ENCODE measurements around the gene JTB. TPM values are rescaled to one million over a fixed set of nuclear protein-coding genes. Genes with fewer than 3 reads are reported as not detected.
"Not testable (repeated sequence)": the region's sequence is repeated elsewhere in the genome, so short reads cannot be mapped to it uniquely, and the experiment has no call there.

JTB gene
- total and polyA plus RNA-seq, 7 donors, result 87.6 to 266 (median 118) TPM

DNA sequence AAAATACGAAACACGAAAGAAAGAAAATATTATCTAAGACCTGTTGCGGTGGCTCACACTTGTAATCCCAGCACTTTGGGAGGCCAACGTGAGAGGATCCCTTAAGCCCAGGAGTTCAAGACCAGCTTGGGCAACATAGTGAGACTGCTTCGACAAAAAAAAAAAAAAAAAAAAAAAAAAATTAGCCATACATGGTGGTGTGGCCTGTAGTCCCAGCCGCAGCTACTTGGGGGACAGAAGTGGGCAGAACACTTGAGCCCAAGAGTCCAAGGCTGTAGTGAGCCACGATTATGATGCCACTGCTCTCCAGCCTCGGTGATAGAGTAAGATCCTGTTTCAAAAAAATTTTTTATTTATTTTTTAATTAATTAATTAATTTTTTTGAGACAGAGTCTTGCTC is 10.1 kb upstream of the JTB start:
- H3K27ac ChIP-seq, result peak overlapping the region; percentile 83
- DNase-seq (no peak), ATAC-seq (no peak)
- TF ChIP-seq, protein P1, sequence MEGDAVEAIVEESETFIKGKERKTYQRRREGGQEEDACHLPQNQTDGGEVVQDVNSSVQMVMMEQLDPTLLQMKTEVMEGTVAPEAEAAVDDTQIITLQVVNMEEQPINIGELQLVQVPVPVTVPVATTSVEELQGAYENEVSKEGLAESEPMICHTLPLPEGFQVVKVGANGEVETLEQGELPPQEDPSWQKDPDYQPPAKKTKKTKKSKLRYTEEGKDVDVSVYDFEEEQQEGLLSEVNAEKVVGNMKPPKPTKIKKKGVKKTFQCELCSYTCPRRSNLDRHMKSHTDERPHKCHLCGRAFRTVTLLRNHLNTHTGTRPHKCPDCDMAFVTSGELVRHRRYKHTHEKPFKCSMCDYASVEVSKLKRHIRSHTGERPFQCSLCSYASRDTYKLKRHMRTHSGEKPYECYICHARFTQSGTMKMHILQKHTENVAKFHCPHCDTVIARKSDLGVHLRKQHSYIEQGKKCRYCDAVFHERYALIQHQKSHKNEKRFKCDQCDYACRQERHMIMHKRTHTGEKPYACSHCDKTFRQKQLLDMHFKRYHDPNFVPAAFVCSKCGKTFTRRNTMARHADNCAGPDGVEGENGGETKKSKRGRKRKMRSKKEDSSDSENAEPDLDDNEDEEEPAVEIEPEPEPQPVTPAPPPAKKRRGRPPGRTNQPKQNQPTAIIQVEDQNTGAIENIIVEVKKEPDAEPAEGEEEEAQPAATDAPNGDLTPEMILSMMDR (IDR thresholded peaks at IDR 0.05), result no peak
- intact Hi-C loops (cut with DNase I), result loop anchor here (2.0 to 10.0 kb wide), 5 partner anchors 40 to 415 kb away; partner anchors contain the start of genes DENND4B (in 1 of the 2), ILF2 (in 1 of the 2) and NPR1 (in 1 of the 2)
- H3K36me3 ChIP-seq (ENCODE audit: insufficient read depth in 1 of 2, low read depth in 1 of 2), result peaks cover 2 to 28% of the 10 kb centered on the region in 2 donors
- H3K27me3 ChIP-seq (ENCODE audit: insufficient read depth in 3 of 3, low read length in 2 of 3), result no peaks in the 10 kb centered on the region
- no peak overlapping the region for H3K4me3 ChIP-seq
- H3K9me3 ChIP-seq, result no peaks in the 10 kb centered on the region
- H3K4me1 ChIP-seq, result peaks cover 21% of the 10 kb centered on the region
- WGBS, 3 donors, result 84 to 89% (median 88%) methylated on average over 7 to 8 of the region's 8 CpGs

DNA sequence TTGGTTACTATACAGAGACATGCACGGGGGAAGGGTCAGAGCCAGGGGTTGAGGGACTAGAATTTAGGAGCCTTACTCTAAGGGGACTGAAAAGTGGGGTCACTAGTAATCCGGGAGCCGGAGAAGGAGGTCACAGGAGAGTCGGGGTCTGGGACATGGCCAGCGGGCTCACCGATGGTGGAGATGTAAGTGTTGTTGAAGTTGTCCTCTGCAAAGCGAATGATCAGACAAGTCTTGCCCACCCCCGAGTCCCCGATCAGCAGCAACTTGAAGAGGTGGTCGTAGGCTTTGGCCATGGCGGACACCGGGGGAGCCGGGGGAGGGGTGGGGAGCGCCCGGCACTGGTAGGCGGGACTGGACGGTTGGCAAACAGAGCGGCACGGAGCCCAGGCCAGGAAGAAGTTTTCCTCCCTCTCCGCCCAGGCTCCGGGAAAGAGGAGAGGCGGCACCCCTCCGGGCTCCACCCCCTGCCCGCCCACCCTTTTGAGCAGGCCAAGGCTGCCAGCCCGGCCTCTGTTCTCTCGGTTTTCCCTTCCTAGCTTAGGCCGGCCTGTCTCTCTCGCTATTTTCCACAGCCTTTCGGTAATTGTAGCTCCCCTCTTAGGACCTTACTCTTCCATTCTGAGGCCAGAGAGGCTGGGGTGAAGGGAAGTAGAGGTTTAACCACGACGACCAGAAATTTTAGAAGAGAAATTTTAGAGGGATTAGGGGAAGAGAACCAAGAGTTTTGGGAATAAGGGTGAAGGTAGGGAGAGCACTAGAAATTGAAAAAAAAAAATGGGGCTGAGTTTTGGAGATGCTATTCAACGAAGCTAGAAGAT is 8.7 kb upstream of the JTB start, which contains the start of gene RAB13:
RAB13 (minus strand) TSS at position 399 of the 821 bp plus-strand sequence; CDS start at position 296, 103 bp downstream.
- peak within 1 kb of the TSS; percentile 83 for H3K27ac ChIP-seq
- intact Hi-C loops (cut with DNase I), result loop anchor here (2.0 to 10.0 kb wide), 5 partner anchors 39 to 414 kb away; partner anchors contain the start of genes DENND4B (in 1 of the 2), ILF2 (in 1 of the 2) and NPR1 (in 1 of the 2)
- peak; percentile 74 to 79 (median 78) for ATAC-seq
- no peaks in the 10 kb centered on the region for H3K9me3 ChIP-seq
- H3K4me1 ChIP-seq, result peaks cover 10% of the 10 kb centered on the region
- peak; percentile 88 to 93 for DNase-seq
- WGBS, 3 donors, result 1 to 3% (median 2%) methylated on average over 25 to 32 of the region's 32 CpGs
- TF ChIP-seq, protein P1 (IDR thresholded peaks at IDR 0.05), result no peak
- peak within 1 kb of the TSS; percentile 77 for H3K4me3 ChIP-seq
- H3K27me3 ChIP-seq (ENCODE audit: insufficient read depth in 3 of 3, low read length in 2 of 3), result no peaks in the 10 kb centered on the region
- H3K36me3 ChIP-seq (ENCODE audit: insufficient read depth in 1 of 2, low read depth in 1 of 2), result peaks cover 0 to 22% of the 10 kb centered on the region in 2 donors

DNA sequence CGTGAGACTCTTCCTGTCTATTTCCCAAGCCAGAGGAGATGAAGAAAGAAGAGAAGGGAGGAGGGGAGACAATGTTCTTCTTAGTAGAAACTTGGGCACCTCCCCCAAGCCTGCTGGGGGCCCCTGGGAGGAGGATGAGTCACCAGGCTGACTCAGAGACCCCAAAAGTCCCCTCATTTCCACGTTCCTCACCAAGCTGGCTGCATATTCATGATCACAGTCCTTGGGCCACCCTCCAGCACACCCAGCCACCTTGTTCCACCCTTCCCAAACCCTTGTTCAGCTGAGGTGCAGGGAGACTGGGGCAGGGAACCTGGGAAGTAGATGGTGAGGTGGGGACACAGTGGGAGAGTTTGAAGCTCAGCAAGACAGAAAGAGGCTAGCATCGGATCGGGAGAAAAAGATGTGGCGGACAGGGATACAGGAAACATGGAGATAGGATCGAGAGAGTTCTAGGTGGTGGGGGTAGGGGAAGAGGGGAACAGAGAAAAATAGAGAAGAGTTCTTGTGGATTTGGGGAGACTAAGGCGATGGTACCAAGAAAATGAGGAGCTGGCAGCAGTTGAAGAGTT is 8.0 kb upstream of the JTB start:
- intact Hi-C loops (cut with DNase I), result loop anchor here (2.0 to 10.0 kb wide), 4 partner anchors 38 to 413 kb away; partner anchors contain the start of genes DENND4B (in 1 of the 2), ILF2 (in 1 of the 2) and NPR1 (in 1 of the 2)
- H3K9me3 ChIP-seq, result no peaks in the 10 kb centered on the region
- no peaks in the 10 kb centered on the region for H3K27me3 ChIP-seq (ENCODE audit: insufficient read depth in 3 of 3, low read length in 2 of 3)
- TF ChIP-seq, protein P1 (IDR thresholded peaks at IDR 0.05), result no peak
- WGBS, 3 donors, result 18 to 26% (median 21%) methylated on average over 7 of the region's 7 CpGs
- H3K36me3 ChIP-seq (ENCODE audit: insufficient read depth in 1 of 2, low read depth in 1 of 2), result peaks cover 0 to 26% of the 10 kb centered on the region in 2 donors
- H3K4me1 ChIP-seq, result peaks cover 10% of the 10 kb centered on the region
- DNase-seq, result peak; percentile 72 to 81
- H3K4me3 ChIP-seq, result peak overlapping the region; percentile 77
- ATAC-seq, result peak in 3 of 4 donors; percentile 12 to 27 (median 18)
- peak overlapping the region; percentile 83 for H3K27ac ChIP-seq

DNA sequence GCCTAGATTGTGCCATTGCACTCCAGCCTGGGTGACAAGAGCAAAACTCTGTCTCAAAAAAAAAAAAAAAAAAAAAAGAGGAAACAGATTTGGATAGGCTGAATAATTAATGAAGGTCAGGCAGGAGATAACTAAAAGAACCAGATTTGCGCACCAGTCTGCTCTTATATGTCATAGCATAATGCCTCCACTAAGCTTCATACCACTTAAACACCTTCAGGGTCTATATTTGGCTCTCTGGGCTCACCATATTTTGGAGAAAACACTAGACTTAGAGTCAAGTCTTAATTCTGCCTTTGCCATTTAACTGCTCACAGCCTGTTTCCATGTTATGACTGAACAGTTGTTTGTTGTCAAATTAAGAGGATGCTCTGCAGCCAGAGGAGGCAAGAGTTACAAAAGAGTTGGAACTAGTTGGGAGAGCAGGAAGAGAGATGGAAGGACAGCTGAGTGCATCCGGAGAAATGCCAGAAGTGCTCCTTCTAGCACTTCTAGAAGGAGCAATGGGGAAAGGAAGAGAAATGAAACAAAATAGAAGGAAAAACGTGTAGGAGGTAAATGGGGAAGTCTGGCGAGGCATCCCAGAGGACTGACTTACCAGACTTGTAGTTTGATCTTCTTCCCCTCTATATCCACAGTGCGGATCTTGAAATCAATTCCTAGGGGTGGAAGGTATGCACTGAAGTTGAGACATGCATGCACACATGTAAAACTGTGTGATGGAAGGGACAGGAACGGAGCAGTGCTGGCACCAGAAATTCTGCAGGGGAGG is 6.8 kb upstream of the JTB start:
- intact Hi-C loops (cut with DNase I), result loop anchor here (2.0 to 10.0 kb wide), 2 partner anchors 188 to 310 kb away; partner anchors contain the start of genes ILF2 (in 1 of the 2) and NPR1 (in 1 of the 2)
- H3K9me3 ChIP-seq, result no peaks in the 10 kb centered on the region
- WGBS, 3 donors, result 60 to 72% (median 62%) methylated on average over 6 of the region's 6 CpGs
- TF ChIP-seq, protein P1 (IDR thresholded peaks at IDR 0.05), result no peak
- no peaks in the 10 kb centered on the region for H3K27me3 ChIP-seq (ENCODE audit: insufficient read depth in 3 of 3, low read length in 2 of 3)
- H3K36me3 ChIP-seq (ENCODE audit: insufficient read depth in 1 of 2, low read depth in 1 of 2), result peaks cover 0 to 26% of the 10 kb centered on the region in 2 donors
- ATAC-seq (no peak), DNase-seq (no peak)
- no peak overlapping the region for H3K27ac ChIP-seq
- H3K4me3 ChIP-seq, result no peak overlapping the region
- H3K4me1 ChIP-seq, result peaks cover 10% of the 10 kb centered on the region

DNA sequence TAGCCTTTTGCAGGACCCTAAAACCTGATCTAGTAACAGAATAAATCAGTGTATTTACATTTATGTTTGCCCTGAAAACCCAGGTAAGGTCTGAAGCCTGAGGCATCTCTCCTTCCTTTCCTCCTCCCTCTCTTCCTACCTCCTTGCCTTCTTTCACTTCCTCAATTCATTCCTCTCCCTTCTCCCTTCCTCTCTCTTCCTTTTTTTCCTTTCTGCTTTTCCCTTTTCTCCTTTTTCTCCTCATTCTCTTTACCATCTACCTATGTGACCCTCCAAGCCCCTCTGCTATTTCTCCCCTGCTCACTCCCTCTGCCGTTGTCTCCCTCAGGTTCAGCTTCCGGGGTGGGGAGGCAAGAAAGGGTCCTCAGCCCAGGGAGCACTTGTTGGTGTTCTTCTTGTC is 4.3 kb upstream of the JTB start:
- H3K9me3 ChIP-seq; H3K27me3 ChIP-seq (ENCODE audit: insufficient read depth in 3 of 3, low read length in 2 of 3); H3K27ac ChIP-seq; DNase-seq; ATAC-seq; H3K4me3 ChIP-seq: not testable (repeated sequence)
- Histone ChIP-seq H3K36me3 (ENCODE audit: insufficient read depth in 1 of 2, low read depth in 1 of 2) (peaks cover 0 to 26% of the 10 kb centered on the region in 2 donors), H3K4me1 (peaks cover 19% of the 10 kb centered on the region)
- intact Hi-C loops (cut with DNase I), result loop anchor here in 1 of 2 donors (10.0 kb wide), 1 partner anchor 307 kb away; the partner anchor contains the start of genes ILF2 and NPR1
- 71 to 86% (median 80%) methylated on average over 2 of the region's 2 CpGs for WGBS, 3 donors

DNA sequence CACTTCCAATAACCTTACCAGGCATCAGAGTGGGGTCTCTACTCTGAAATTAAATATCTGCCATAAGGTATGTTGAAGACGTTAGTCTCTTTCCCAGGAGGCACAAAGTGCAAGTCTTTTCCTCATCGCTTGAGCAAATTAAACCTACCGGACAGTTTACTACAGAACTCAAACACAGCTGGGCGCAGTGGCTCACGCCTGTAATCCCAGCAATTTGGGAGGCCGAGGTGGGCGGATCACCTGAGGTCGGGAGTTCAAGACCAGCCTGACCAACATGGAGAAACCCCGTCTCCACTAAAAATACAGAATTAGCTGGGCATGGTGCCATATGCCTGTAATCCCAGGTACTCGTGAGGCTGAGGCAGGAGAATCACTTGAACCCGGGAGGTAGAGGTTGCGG is 1.6 kb upstream of the JTB start:
- H3K9me3 ChIP-seq; H3K4me3 ChIP-seq; ATAC-seq; H3K27me3 ChIP-seq (ENCODE audit: insufficient read depth in 3 of 3, low read length in 2 of 3); DNase-seq; intact Hi-C loops (cut with DNase I): not testable (repeated sequence)
- peaks cover 20% of the 10 kb centered on the region for H3K4me1 ChIP-seq
- H3K36me3 ChIP-seq (ENCODE audit: insufficient read depth in 1 of 2, low read depth in 1 of 2), result peaks cover 0 to 50% of the 10 kb centered on the region in 2 donors
- 87 to 90% (median 88%) methylated on average over 12 of the region's 12 CpGs for WGBS, 3 donors
- H3K27ac ChIP-seq, result peak overlapping the region; percentile 94
